ENCODE measurements around the gene MTX1.

The MTX1 gene

GRCh38 chr1:155174324-155175280 lies 33.9 kb upstream of the MTX1 start:
- peak; percentile 95 for DNase-seq

DNA sequence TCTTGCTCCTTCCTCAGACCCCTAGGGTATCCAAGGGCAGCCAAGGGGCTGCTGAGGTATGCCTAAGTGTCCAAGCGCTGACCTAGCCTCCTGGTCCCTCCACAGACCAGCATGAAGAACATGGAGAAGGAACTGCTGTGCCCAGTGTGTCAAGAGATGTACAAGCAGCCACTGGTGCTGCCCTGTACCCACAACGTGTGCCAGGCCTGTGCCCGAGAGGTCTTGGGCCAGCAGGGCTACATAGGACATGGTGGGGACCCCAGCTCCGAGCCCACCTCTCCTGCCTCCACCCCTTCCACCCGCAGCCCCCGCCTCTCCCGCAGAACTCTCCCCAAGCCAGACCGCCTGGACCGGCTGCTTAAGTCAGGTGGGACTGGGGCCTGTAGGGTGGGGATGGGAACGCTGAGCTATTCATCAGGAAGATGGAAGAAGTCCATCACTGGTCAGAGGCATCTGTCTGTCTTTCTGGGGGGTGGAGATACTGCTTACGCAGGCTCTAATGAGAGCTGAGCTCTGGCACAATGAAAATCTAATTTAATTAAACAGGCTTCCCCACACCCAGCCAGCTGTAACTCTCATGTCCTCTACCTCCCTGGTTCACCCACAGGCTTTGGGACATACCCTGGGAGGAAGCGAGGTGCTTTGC lies 33.1 kb upstream of the MTX1 start:
- DNase-seq: no peak

DNA sequence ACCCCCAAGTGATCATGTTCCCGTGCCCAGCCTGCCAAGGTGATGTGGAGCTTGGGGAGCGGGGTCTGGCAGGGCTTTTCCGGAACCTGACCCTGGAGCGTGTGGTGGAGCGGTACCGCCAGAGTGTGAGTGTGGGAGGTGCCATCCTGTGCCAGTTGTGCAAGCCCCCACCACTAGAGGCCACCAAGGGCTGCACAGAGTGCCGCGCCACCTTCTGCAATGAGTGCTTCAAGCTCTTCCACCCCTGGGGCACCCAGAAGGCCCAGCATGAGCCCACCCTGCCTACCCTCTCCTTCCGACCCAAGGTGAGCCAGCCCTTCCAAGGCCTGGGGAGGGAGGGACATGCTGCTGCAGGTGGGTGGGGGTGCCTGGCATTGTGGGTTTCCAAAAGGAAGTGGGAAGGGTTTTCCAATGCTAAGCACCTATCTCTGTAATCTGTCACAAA lies 32.5 kb upstream of the MTX1 start:
- peak; percentile 26 for DNase-seq

DNA sequence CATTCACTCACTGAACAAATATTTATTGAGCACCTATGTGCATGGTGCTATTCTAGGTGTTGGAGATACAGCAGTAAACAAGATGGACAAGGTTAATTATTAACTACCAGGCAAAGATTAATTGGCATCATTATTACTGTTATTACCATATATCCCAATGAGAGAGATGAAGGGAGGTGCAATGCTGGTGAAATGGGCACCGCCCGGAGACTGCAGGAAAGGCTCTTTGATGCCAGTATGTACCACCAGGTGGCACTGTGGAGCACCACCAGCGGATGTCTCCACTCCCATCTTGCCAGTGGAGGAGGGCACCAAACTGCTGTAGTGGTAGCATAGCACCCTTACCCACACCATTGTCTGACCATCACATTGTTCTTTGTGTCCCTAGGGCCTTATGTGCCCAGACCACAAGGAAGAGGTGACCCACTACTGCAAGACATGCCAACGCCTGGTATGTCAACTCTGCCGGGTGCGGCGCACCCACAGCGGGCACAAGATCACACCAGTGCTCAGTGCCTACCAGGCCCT lies 31.9 kb upstream of the MTX1 start:
- peak; percentile 66 for DNase-seq

- DNase-seq: no peak
These were observed 31.1 kb upstream of the MTX1 start for GRCh38 chr1:155177192-155177917.

DNA sequence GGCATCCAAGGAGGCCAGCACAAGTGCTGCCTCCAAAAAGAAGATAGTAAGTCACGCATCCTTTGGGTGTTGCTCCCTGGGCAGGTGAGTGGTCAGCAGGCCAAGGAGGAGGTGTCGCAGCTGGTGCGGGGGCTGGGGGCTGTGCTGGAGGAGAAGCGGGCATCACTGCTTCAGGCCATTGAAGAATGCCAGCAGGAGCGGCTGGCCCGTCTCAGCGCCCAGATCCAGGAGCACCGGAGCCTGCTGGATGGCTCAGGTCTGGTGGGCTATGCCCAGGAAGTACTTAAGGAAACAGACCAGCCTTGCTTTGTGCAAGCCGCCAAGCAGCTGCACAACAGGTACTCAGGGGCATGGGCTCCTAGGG lies 30.6 kb upstream of the MTX1 start:
- no peak for DNase-seq

- no peak for DNase-seq
These were observed 29.9 kb upstream of the MTX1 start for GRCh38 chr1:155178441-155179111.

DNA sequence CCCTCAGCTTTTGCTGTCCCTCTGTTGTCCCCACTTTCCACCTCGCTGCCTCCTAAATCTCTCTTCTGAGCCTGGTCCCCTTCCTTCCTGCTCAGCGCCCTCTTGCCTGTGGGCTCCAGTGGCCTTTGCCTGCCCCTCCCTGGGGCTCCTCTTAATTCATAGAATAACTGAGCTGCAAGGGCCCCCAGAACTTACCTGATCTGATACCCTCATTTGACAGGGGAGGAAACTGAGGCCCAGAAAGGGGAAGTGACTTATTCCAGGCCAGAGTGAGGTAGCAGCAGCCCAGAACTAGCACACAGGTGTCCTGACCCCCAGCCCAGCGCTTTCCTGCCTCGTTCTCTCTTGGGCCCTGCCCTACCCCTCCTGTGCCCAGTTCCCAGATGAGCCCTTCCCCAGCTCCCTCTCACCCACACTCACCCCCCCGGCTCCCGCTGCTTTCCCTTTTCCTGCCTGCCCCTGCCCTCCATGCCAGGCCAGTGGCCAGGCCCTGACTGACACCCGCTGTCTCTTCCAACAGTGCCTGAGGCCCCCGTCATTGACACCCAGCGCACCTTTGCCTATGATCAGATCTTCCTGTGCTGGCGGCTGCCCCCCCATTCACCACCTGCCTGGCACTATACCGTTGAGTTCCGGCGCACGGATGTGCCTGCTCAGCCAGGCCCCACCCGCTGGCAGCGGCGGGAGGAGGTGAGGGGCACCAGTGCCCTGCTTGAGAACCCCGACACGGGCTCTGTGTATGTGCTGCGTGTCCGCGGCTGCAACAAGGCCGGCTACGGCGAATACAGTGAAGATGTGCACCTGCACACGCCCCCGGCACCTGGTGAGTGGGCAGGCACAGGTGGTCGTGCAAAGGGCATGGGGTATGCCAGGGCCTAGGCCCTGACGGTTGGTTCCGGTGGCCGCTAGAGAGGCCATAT lies 29.1 kb upstream of the MTX1 start:
- no peak for DNase-seq

DNA sequence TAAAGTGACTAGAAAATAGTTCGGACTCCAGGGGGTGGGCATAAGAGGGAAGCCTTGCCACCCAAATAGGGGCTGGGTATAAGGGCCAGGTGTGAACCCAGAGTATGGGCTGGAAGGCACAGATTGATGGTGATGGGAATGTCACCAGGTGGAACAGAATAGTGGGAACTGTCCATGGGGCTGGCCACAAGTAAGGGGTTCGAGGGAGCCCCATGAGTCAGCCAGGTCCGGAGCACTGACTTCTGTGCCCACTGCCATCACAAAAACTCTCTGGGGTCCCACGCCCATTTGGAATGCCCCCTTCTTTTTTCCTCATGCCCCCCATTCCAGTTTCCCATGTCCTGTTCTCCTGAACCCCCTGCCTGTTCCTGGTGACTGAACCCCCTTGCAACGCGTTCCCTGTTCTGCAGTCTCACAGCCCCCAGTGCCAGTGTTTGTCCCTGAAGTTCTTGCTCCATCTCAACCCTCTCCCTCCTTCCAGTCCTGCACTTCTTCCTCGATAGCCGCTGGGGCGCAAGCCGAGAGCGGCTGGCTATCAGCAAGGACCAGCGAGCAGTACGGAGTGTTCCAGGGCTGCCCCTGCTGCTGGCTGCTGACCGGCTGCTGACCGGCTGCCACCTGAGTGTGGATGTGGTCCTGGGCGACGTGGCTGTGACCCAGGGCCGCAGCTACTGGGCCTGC lies 27.0 kb upstream of the MTX1 start:
- no peak for DNase-seq

GRCh38 chr1:155182052-155182550 lies 26.4 kb upstream of the MTX1 start:
- no peak for DNase-seq

GRCh38 chr1:155183775-155184221 lies 24.7 kb upstream of the MTX1 start:
- no peak for DNase-seq

DNA sequence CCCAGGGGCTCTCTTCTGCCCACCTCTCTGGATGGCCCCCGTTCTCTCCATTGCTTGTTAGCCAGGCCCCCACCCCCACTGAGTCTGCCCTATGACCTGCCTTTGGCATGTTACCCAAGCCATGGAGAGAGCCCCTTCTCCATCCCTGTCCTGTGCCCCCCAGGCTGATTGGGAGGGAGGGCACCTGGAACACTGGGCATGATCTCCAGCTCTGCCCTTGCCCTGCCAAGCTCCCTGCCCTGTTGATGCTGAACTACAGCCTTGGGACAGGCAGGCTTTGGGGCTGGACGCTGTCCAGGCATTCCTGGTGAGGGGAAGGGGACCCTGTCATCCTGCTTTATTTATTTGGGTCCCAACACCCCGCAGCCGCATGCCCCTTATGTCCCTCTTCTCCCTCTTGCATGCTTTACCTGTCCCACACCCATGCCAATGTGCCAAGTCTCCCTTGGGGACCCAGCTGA lies 24.1 kb upstream of the MTX1 start:
- no peak for DNase-seq

DNA sequence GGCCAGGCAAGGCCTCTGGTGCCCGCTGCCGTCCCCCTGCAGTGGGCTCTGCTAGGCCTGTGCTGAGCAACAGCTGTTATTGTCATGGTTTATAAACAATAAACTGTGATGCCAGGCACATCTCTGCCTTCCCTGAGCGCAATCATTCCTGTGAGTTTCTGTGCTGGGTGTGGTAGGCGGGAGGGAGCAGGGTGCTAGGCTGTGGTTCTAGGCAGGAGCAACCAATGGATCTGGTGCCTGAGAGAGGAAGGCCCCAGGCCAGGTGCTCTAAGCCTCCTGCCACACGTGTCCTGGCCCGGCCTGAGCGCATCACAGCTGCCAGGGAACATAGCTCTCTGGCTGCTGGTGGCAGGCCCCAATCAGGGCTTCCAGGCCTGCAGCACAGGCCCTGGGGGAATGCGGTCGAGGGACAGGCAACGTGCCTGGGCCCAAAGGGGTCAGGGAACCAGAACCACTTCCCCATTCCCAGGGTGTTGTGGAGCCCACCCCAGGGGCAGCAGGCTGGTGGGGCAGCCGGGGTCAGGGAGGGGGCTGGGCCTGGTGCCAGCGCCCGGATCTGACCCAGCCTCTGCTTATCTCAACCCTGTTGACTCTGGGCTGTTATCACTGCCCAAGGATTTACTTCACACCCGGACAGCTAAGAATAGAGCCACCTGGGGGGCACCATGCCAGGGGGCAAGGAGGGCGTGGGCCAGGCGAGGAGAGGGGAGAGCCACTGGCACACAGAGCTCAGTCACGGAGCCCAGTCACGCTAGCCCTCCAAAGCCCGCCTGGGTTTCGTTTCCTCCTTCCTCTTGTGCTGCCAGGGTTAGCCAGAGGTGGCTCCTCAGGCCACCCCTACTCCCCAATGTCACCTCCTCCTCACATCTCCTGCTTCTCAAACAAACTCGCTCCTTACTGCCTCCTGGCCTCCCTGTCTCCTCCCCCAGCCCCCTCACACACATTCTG lies 23.4 kb upstream of the MTX1 start:
- no peak for DNase-seq

GRCh38 chr1:155185783-155186066 lies 22.8 kb upstream of the MTX1 start:
- no peak for DNase-seq

- DNase-seq: peak; percentile 48
These were observed 22.3 kb upstream of the MTX1 start for GRCh38 chr1:155186067-155186793.

- no peak for DNase-seq
These were observed 21.6 kb upstream of the MTX1 start for GRCh38 chr1:155186794-155187455.

DNA sequence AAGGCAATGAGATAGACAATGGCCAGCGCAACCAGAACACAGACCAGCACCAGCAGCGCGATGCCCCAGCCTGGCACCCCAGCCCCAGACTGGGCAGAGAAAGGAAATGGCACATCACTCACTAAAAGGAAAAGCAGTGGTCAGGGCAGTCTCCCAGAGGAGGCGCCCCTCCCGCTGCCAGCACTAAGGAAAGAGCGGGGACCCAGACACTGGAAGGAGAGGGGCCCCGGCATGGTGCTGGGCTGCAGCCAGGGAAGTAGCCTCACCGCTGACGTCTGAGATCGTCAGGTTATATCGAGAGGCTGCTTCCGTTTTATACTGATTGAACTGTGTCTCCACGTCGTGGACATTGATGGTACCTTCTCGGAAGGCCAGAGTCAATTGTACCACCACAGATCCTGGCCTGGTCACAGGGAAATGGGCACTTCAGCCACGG lies 21.0 kb upstream of the MTX1 start:
- DNase-seq: no peak

DNA sequence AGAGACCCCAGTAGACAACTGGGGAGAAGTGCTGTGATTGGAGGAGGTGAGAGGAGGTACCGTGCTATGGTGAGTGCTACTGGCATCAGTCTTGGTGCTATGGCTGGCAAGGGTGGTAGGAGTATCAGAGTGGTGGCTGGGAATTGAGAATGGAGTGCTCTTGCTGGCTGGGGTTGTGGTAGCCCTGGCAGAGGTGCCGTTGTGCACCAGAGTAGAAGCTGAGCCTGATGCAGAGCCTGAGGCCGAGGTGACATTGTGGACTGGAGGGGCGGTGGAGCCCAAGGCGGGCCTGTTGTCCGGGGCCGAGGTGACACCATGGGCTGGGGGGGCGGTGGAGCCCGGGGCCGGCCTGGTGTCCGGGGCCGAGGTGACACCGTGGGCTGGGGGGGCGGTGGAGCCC lies 20.2 kb upstream of the MTX1 start:
- no peak for DNase-seq

All from COR-L47 (cell line).